AG04449 (cell line): Measurements from ENCODE around the gene TTLL10.

Experiments
- CTCF ChIA-PET: fragments of 350-600 bp; formaldehyde crosslinking; extraction: SDS; loops from one replicate; lab custom pipeline; 2021; ENCODE audit warnings: antibody characterized with exemption; lab: Yijun Ruan, JAX
- POLR2A ChIA-PET: fragments of 400-600, 350-600 bp; formaldehyde crosslinking; extraction: SDS; loops from one replicate; lab custom pipeline; 2020; ENCODE audit warnings: antibody characterized with exemption, inconsistent platforms; lab: Yijun Ruan, JAX
- DNase-seq: peaks from one replicate; pipeline ENCODE4 v3.0.0-alpha.2; 2010; ENCODE audit warnings: low read depth, low spot score
- H3K4me3 ChIP-seq: 2 replicates; pipeline ENCODE4 v1.5.1; 2011; ENCODE audit warnings: low read depth, mild to moderate bottlenecking, control low read depth, low read length
- TF ChIP-seq, protein P1 (sequence below): IDR thresholded peaks from one replicate; pipeline ENCODE4 v1.5.1; 2011; ENCODE audit warnings: mild to moderate bottlenecking, moderate library complexity, low read length, control low read depth, inconsistent platforms; ENCODE audit not compliant: insufficient read depth; ENCODE audit errors: missing control alignments

Gene TTLL10

DNA sequence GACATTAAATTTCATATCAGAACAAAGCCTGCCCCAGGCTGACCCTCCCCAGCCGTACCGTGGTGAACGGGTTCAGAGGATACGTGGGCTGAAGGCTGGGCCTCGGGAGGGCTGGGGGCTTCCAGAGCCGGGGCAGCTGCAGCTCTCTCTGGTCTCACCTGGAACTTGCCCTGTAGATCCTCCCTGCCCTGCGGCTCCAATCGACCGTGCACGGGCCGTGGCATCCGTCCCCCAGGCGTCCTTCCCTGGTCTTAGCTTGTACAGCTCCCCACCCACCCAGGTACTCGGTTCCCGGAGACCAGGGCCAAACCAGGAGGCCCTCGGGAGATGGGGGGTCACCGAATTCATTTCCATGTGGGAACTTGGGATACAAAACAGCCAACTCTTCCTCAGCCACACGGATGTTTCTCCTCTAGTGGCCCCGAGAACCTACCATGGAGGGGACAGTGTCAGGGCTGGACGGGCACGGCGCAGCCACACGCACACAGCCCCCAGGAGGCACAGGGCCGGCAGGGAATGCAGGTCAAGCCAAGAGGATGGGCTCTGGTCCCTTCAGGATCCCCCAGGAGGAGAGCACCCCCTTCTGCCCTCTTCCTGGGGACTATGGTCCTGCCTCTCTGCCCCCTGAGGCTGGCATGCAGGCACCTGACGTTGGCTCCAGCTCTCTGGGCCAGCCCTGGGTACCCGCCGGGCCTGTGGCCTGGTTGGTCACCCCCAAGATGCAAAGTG is 61.5 kb downstream of the TTLL10 start:
- ChIA-PET CTCF (no interaction called here), POLR2A (no interaction called here)
- TF ChIP-seq, protein P1, sequence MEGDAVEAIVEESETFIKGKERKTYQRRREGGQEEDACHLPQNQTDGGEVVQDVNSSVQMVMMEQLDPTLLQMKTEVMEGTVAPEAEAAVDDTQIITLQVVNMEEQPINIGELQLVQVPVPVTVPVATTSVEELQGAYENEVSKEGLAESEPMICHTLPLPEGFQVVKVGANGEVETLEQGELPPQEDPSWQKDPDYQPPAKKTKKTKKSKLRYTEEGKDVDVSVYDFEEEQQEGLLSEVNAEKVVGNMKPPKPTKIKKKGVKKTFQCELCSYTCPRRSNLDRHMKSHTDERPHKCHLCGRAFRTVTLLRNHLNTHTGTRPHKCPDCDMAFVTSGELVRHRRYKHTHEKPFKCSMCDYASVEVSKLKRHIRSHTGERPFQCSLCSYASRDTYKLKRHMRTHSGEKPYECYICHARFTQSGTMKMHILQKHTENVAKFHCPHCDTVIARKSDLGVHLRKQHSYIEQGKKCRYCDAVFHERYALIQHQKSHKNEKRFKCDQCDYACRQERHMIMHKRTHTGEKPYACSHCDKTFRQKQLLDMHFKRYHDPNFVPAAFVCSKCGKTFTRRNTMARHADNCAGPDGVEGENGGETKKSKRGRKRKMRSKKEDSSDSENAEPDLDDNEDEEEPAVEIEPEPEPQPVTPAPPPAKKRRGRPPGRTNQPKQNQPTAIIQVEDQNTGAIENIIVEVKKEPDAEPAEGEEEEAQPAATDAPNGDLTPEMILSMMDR: no peak
- DNase-seq: no peak
- no peak overlapping the region for H3K4me3 ChIP-seq

DNA sequence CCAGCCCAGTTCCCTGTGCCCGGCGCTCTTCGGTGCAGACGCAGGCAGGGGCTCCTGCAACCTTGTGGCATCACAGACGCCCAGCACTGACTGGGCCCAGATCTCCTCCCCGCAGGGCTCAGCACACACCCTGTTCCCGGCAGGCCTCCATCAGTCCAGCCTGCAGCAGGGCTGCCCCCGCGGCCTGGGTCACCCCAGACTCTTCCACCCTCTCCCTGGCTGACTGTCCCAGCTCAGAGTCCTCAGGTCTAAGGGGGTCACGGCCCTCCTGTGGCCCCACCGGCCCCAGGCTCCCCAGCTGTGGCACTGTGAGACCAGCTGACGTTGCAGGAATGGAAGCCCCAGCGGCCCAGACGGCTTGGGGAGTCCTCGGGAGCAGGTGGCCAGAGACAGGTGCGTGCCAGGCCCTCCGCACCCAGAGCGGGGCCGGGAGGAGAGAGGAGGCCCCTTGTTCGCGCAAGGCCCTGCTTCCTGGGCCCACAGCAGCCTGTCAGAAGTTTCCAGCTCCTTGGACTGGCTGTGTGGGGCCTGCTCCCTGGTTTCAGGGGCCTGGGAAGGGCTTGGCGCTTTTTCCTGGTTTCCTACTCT is 62.6 kb downstream of the TTLL10 start:
- no peak for DNase-seq
- POLR2A ChIA-PET: no interaction called here
- CTCF ChIA-PET: no interaction called here
- TF ChIP-seq, protein P1: no peak
- H3K4me3 ChIP-seq: no peak overlapping the region

DNA sequence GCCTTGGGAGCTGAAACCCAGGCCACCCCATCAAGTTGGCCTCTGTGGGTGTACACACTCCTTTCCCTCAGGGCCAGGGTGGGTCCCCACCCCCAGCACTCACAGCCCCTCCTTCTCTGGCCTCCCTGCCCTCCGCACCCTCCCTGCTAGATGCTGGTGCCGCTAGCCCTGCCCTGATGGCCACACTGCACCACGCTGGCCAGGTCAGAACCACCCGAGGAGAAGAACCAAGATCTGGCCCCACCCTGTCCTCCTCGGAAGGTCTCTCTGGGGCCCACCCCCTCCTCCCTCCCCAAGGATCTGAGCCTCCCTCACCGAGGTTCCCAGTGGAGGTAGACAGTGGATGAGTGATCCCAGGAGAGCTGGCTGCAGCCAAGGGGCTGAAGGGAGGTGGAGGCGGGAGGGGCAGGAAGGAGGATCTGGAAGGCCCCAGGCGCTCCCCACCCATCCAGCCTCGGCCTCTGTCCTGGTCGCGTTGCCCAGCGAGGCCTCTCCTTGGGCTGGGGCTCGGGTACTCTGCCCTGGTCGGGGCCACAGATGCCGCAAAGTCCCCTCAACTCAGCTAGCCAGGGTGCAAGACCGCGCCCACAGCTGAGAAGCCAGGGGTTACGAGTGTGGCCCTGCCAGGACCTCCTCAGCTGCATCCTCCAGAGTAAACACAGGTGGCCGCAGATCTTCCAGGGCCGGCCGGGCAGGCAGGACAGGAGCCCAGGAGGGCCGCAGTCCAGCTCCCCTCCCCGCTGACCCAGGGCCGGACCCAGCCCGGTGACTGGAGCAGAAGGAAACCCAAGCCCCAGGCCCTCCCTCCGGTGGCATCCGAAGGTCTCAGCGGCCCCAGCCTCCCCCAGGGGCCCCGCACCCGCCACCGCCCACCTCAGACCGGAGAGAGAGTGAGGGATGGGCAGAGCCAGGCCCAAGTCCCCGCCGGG is 63.5 kb downstream of the TTLL10 start:
- ChIA-PET CTCF (interaction anchor here (2.4 kb wide), 1 partner anchor 115 kb away, joined by 10 read pairs; no protein-coding TSS in a partner anchor), POLR2A (no interaction called here)
- H3K4me3 ChIP-seq: no peak overlapping the region
- TF ChIP-seq, protein P1: no peak
- DNase-seq: no peak

DNA sequence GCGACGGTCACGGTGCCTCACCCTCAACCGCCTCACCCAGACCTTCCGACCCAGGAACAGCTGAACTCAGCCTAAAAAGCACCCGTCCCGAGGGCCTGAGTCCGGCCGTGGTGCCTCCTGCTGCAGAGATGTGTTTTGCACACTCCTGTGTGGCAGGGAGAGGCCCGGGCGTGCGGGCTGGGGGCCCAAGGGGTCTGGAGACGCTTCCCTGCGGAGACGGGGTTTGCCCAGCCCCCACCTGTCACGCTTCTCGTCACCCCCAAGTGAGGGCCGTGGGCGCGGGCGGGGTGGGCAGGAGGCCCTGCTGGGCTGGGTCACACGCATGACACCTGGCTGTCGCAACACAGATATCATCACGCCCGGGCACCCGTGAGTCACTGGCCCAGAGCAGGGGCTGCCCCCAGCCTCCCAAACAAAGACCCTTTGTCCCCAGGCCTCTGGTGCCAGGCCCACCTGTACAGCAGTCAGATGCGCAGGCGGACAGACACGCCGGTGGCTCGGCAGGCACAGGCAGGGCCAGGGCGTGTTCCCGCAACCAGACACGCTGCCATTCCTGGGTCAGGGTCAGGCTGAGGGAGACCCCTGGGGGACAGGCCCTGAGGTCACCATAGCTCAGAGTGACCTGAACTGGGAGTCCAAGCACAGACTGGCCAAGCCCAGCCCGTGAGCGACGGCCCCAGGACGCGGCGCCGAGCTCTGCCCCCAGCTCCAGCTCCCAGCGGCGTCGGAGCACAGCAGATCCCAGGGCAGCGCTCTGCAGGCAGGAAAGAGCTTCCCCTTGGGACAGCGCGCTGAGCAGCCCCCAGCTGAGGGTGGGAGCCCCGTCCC is 64.4 kb downstream of the TTLL10 start:
- POLR2A ChIA-PET: no interaction called here
- TF ChIP-seq, protein P1: no peak
- no peak for DNase-seq
- CTCF ChIA-PET: interaction anchor here (2.0 to 2.4 kb wide), 2 partner anchors 116 to 118 kb away, joined by 6 to 10 read pairs; no protein-coding TSS in a partner anchor
- H3K4me3 ChIP-seq: no peak overlapping the region

DNA sequence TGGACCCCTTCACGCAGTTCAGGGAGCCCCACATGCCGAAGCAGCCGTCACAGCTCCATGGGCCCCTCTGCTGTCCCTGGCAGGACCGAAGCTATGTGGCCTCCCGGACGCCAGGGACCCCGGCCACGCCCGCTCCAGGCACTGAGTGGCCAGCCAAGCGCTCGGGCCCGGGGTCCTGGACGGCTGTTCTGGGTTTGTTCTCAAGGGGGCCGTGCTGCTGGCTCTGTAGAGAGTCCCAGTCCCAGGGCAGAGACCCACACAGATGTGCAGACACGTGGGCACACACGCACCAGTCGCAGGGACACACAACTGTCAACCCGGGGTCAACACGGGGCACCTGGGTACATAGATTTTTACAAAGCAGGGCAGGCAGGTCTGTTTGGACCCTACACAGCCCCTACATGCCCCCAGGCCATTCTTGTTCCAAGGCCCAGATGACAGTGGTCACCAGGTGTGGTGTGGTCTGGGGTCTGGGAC is 65.1 kb downstream of the TTLL10 start:
- H3K4me3 ChIP-seq: no peak overlapping the region
- ChIA-PET CTCF (interaction anchor here (1.0 to 2.4 kb wide), 3 partner anchors 116 to 177 kb away, joined by 4 to 10 read pairs (median 6); no protein-coding TSS in a partner anchor), POLR2A (no interaction called here)
- DNase-seq: no peak
- TF ChIP-seq, protein P1: no peak
